Upper lobe of right lung (tissue), 1 donor: ENCODE measurements around the gene CD163. TPM values are rescaled to one million over a fixed set of nuclear protein-coding genes. Genes with fewer than 3 reads are reported as not detected.

Source experiments
- ATAC-seq: fragments of 200-7000 bp; cut with Tn5 transposase; one replicate; pipeline ENCODE4 v1.9.1; 2020; ENCODE audit warnings: mild to moderate bottlenecking, moderate library complexity
- DNase-seq: peaks from one replicate; pipeline ENCODE4 v3.0.0-alpha.2; 2020
- H3K27ac ChIP-seq: fragments of 200-600 bp; one replicate; pipeline ENCODE4 v1.8.0; 2022
- H3K27me3 ChIP-seq: fragments of 200-600 bp; one replicate; pipeline ENCODE4 v1.8.0; 2022; ENCODE audit warnings: mild to moderate bottlenecking
- H3K36me3 ChIP-seq: fragments of 200-600 bp; one replicate; pipeline ENCODE4 v1.8.0; 2022
- H3K4me1 ChIP-seq: fragments of 200-600 bp; one replicate; pipeline ENCODE4 v1.8.0; 2022
- H3K4me3 ChIP-seq: fragments of 200-600 bp; one replicate; pipeline ENCODE4 v1.8.0; 2022; ENCODE audit warnings: mild to moderate bottlenecking
- H3K9me3 ChIP-seq: fragments of 200-600 bp; one replicate; pipeline ENCODE4 v1.8.0; 2022
- intact Hi-C: fragments of 100-400 bp; cut with DNase I; formaldehyde crosslinking; loops from one replicate; pipeline ENCODE4 v1.11.0; 2022
- total RNA-seq: library from RNA; stranded (reverse); fragmentation: NEBNext Ultra II Directional; extraction: Animal tissue kit (Norgen Biotek cat#: 25700); gene quantifications from one replicate; pipeline ENCODE4 v1.2.1, GENCODE V29; 2021
- TF ChIP-seq, protein P1 (sequence below): fragments of 200-600 bp; IDR thresholded peaks from one replicate; pipeline ENCODE4 v1.8.0; 2022; ENCODE audit warnings: antibody characterized with exemption
- donor health status: DM: no; HTN: yes; CAD: no; lungs with severe emphysema.

Gene CD163
- total RNA-seq, 1 donor from 2014 or later = 234 TPM

DNA sequence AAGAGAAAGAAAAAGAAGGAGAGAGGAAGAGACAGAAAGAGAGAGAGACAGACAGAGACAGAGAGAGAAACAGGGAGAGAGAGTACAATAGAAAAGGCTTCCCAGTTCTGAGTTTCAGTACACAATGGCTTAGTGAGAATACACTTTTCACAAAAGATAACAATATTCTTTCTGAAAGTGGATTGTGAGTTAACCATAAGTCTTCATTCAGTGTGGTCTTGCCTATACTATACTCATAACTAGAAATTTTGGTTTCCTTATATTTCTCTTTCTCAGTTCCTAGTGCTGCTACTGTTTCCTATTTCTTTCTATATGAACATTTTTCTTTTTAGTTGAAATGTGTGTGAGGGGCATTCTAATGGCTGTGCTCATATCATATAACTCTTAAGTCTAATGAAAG lies 68.9 kb downstream of the CD163 start:
- TF ChIP-seq, protein P1, sequence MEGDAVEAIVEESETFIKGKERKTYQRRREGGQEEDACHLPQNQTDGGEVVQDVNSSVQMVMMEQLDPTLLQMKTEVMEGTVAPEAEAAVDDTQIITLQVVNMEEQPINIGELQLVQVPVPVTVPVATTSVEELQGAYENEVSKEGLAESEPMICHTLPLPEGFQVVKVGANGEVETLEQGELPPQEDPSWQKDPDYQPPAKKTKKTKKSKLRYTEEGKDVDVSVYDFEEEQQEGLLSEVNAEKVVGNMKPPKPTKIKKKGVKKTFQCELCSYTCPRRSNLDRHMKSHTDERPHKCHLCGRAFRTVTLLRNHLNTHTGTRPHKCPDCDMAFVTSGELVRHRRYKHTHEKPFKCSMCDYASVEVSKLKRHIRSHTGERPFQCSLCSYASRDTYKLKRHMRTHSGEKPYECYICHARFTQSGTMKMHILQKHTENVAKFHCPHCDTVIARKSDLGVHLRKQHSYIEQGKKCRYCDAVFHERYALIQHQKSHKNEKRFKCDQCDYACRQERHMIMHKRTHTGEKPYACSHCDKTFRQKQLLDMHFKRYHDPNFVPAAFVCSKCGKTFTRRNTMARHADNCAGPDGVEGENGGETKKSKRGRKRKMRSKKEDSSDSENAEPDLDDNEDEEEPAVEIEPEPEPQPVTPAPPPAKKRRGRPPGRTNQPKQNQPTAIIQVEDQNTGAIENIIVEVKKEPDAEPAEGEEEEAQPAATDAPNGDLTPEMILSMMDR = no peak
- Histone ChIP-seq H3K36me3 (no peaks in the 10 kb centered on the region), H3K27ac (no peak overlapping the region), H3K4me1 (no peaks in the 10 kb centered on the region), H3K9me3 (no peaks in the 10 kb centered on the region), H3K27me3 (peaks cover 3% of the 10 kb centered on the region), H3K4me3 (no peak overlapping the region)
- ATAC-seq = no peak
- intact Hi-C loops = no loop called here
- no peak for DNase-seq

DNA sequence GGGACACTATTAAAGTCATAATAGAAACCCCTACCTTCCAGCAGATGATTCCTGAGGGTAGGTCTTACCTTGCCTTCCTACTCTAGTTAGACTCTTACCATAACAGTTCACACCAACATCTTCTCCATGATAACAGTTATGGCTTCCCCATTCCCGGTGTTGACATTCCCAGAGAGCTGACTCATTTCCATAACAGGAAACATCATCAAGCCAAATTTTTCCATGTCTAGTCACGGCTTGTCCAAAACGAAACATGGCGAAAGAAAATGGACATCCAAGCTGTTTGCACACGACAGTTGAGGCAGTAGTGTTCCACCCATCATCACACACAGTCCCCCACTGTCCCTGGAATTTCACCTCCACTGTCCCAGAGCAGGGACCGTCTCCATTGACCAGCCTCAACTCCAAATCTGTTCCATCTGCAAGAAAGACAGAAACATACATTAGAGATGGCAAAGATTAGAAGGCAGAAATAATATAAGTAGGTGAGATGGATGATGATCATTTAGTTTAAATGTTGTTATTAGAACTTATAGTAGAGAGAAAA lies 70.2 kb downstream of the CD163 start:
- no peak overlapping the region for H3K4me3 ChIP-seq
- H3K36me3 ChIP-seq = no peaks in the 10 kb centered on the region
- H3K27me3 ChIP-seq = no peaks in the 10 kb centered on the region
- ATAC-seq (no peak), DNase-seq (no peak)
- no peak overlapping the region for H3K27ac ChIP-seq
- no peaks in the 10 kb centered on the region for H3K9me3 ChIP-seq
- H3K4me1 ChIP-seq = no peaks in the 10 kb centered on the region
- intact Hi-C loops = no loop called here
- TF ChIP-seq, protein P1 = no peak

DNA sequence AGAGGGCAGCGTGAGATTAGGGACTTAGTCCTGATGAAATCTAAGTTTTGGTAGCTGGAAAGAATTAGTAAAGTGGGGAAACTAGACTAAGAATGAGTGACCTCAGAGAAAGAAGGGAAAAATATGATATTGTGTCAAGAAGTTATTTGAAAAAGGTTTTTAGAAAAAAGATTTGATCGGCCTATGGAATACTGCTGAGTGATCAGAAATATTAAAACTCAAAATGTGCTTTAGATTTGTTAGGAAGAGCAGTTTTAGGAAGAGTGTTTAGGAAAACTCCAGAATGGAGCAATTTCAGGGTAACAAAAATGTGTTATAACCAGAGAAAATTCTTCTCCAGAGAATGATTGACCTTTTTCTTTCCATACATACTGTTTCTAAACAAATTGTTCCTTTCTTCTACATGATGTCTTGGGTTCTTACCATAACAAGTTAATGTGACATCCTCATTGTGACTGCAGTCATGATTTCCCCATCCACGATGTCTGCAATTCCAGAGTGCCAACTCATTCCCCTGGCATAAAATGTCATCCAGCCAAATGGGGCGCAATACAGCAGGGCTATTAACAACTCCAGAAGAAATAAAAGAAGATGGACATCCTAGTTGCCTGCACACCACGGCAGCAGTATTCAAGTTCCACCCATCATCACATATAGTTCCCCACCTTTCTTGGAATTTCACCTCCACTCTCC lies 71.4 kb downstream of the CD163 start:
- TF ChIP-seq, protein P1 = no peak

More for the DNA sequence above, 71.4 kb downstream of the CD163 start:
- Histone ChIP-seq H3K36me3 (no peaks in the 10 kb centered on the region), H3K27me3 (no peaks in the 10 kb centered on the region), H3K27ac (no peak overlapping the region), H3K9me3 (no peaks in the 10 kb centered on the region), H3K4me3 (no peak overlapping the region), H3K4me1 (no peaks in the 10 kb centered on the region)
- no peak for ATAC-seq
- no peak for DNase-seq
- intact Hi-C loops = no loop called here

Other genes with a start within 250 kb of the CD163 start
- gene ACSM4, start 199.7 kb downstream of the CD163 start, total RNA-seq = not detected
- 6.1 TPM for gene CD163L1, start 59.6 kb downstream of the CD163 start, total RNA-seq
- gene APOBEC1, start 162.1 kb upstream of the CD163 start, total RNA-seq = not detected
- gene GDF3, start 192.0 kb upstream of the CD163 start, total RNA-seq = 0.32 TPM
- gene DPPA3, start 207.7 kb upstream of the CD163 start, total RNA-seq = not detected
- not detected for gene CLEC4C, start 243.6 kb upstream of the CD163 start, total RNA-seq